ENCODE measurements around the gene POP7.
"Not testable (repeated sequence)": the region's sequence is repeated elsewhere in the genome, so short reads cannot be mapped to it uniquely, and the experiment has no call there.

POP7 gene

GRCh38 chr7:100705753-100706671, at the start of gene POP7:
TSS of gene POP7 (plus strand) at chr7:100706121. CDS start at chr7:100706831, 710 bp downstream.
- DNase-seq (ENCODE audit: low spot score): peak; percentile 98
- Histone ChIP-seq H3K4me3 (peak within 1 kb of the TSS; percentile 93), H3K27ac (peak within 1 kb of the TSS; percentile 95 to 98)
- TF ChIP-seq CTCF (IDR thresholded peaks at IDR 0.05): no peak

- not testable (repeated sequence) for H3K4me3 ChIP-seq; DNase-seq (ENCODE audit: low spot score); H3K27ac ChIP-seq
Observed at GRCh38 chr7:100662194-100662776, 43.6 kb upstream of the POP7 start.

GRCh38 chr7:100665168-100665726, 40.7 kb upstream of the POP7 start:
- DNase-seq (ENCODE audit: low spot score): no peak
- Histone ChIP-seq H3K27ac (no peak overlapping the region), H3K4me3 (no peak overlapping the region)
- no peak for TF ChIP-seq CTCF (IDR thresholded peaks at IDR 0.05)

- H3K27ac ChIP-seq: peak overlapping the region in 1 of 2 donors; percentile 52
- no peak for DNase-seq (ENCODE audit: low spot score)
- H3K4me3 ChIP-seq: no peak overlapping the region
Observed at GRCh38 chr7:100667331-100668068, 38.4 kb upstream of the POP7 start.

GRCh38 chr7:100668069-100668449, 37.9 kb upstream of the POP7 start:
- TF ChIP-seq CTCF (IDR thresholded peaks at IDR 0.05): no peak
- Histone ChIP-seq H3K27ac (peak overlapping the region in 1 of 2 donors; percentile 52), H3K4me3 (no peak overlapping the region)
- DNase-seq (ENCODE audit: low spot score): no peak

More at GRCh38 chr7:100667331-100668068, 38.4 kb upstream of the POP7 start:
- TF ChIP-seq CTCF (IDR thresholded peaks at IDR 0.05): no peak

DNA sequence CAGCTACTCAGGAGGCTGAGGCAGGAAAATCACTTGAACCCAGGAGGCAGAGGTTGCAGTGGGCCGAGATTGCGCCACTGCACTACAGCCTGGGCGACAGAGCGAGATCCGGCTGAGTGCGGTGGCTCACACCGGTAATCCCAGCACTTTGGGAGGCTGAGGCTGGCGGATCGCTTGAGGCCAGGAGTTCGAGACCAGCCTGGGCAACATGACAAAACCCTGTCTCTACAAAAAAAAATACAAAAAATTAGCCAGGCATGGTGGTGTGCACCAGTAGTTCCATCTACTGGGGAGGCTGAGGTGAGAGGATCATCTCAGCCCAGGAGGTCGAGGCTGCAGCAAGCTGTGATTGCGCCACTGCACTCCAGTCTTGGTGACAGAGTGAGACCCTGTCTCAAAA, 36.8 kb upstream of the POP7 start:
- not testable (repeated sequence) for H3K4me3 ChIP-seq; DNase-seq (ENCODE audit: low spot score); H3K27ac ChIP-seq

DNA sequence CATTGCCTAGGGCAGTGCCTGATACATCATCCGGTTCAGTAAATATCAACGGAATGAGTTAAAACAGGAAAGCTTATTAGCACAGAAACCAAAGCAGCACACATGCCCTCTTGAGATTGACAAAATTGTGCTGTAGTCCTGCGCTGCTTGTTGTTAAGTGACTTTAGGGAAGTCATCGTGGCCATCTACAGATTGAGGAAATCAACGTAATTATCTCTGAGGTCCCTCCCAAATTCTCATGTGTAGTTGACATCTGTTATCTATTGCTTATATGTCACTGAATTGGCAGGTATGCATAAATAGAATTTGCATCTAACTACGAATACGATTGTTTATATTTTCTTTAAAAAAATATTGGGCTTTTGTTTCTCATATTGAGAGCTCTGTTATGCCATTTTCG, 35.8 kb upstream of the POP7 start:
- H3K4me3 ChIP-seq: no peak overlapping the region
- H3K27ac ChIP-seq: no peak overlapping the region
- no peak for DNase-seq (ENCODE audit: low spot score)
- no peak for TF ChIP-seq CTCF (IDR thresholded peaks at IDR 0.05)

Measured in coronary artery (tissue), 2 donors.